AG09309 (cell line): ENCODE results near the gene MEG3.

Source experiments
- DNase-seq: peaks from one replicate; pipeline ENCODE4 v3.0.0-alpha.2; 2010; ENCODE audit warnings: low read depth
- H3K4me3 ChIP-seq: 2 replicates; pipeline ENCODE4 v1.5.1; 2011; ENCODE audit warnings: mild to moderate bottlenecking, low read depth, low read length, moderate library complexity; ENCODE audit not compliant: control insufficient read depth
- TF ChIP-seq, protein P1 (sequence below): IDR thresholded peaks from 2 replicates; pipeline ENCODE4 v1.5.1; 2011; ENCODE audit warnings: mild to moderate bottlenecking, low read depth, low read length, inconsistent platforms; ENCODE audit not compliant: insufficient read depth, control insufficient read depth; ENCODE audit errors: missing control alignments

The MEG3 gene

DNA sequence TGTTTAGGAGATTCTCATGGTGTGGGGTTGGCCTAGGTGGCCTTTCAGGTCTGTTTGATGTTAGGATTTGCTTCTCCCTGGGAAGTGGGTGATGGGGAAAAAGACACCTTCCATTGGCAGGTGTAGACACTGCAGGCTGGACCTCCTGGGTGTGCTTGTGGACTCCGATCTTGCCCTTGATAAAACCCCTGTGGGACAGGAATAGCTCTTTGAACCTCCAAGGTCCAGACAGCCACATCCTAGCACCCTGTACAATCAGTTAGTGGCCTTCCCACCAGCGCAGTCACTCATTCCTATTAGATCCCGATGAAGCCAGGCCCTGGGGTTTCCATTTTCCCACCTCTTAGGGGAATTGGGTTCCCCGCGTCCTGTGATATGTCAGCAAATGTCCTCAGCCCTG, 28.5 kb downstream of the MEG3 start:
- TF ChIP-seq, protein P1, sequence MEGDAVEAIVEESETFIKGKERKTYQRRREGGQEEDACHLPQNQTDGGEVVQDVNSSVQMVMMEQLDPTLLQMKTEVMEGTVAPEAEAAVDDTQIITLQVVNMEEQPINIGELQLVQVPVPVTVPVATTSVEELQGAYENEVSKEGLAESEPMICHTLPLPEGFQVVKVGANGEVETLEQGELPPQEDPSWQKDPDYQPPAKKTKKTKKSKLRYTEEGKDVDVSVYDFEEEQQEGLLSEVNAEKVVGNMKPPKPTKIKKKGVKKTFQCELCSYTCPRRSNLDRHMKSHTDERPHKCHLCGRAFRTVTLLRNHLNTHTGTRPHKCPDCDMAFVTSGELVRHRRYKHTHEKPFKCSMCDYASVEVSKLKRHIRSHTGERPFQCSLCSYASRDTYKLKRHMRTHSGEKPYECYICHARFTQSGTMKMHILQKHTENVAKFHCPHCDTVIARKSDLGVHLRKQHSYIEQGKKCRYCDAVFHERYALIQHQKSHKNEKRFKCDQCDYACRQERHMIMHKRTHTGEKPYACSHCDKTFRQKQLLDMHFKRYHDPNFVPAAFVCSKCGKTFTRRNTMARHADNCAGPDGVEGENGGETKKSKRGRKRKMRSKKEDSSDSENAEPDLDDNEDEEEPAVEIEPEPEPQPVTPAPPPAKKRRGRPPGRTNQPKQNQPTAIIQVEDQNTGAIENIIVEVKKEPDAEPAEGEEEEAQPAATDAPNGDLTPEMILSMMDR, result no peak
- no peak for DNase-seq
- no peak overlapping the region for H3K4me3 ChIP-seq

- TF ChIP-seq, protein P1, result no peak
- no peak overlapping the region for H3K4me3 ChIP-seq
- no peak for DNase-seq
These were observed 29.5 kb downstream of the MEG3 start for GRCh38 chr14:100855256-100855930.

GRCh38 chr14:100856056-100856950, 30.4 kb downstream of the MEG3 start:
- TF ChIP-seq, protein P1, result no peak
- no peak for DNase-seq
- H3K4me3 ChIP-seq, result no peak overlapping the region

DNA sequence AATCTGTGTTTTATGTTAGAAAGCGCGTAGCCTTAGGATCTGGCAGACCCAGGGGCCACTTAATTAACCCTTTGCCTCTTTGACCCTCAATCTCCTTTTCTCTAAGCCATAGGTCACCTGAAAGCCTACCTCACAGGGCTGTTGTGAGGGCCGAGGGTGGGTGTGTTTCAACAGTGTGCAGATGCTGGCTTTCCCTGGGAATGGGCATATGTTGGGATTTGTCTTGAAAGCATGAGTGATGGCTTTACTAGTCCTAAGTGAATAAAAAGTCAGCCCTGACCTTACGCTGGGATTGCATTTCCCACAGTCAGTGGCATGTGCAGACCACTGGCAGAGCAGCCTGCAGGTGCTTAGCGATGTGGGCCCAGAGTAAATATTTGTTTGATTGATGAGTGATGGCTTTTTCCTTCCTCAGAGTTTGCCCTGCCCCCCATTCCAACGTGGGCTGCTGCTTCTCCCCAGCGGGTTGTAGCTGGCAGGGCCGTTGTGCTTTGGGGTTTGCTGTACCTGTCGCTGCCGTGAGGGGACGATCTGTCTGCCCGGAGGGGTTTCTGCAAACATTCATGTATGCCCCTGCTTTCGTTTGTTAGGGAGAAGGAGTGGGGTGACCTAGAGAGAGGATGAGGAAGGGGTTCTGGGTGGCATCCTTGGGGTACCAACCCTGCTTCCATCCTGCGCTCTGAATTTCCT, 31.5 kb downstream of the MEG3 start:
- no peak overlapping the region for H3K4me3 ChIP-seq
- DNase-seq, result no peak
- TF ChIP-seq, protein P1, result no peak

GRCh38 chr14:100857923-100858837, 32.3 kb downstream of the MEG3 start:
- H3K4me3 ChIP-seq, result no peak overlapping the region
- TF ChIP-seq, protein P1, result no peak
- DNase-seq, result no peak

- DNase-seq, result no peak
These were observed 32.9 kb downstream of the MEG3 start for GRCh38 chr14:100858838-100859220.

More at GRCh38 chr14:100858838-100859220, 32.9 kb downstream of the MEG3 start:
- TF ChIP-seq, protein P1, result no peak
- no peak overlapping the region for H3K4me3 ChIP-seq
